DMS153 treated with DMSO at 0.1 percent for 48 hours (cell line): ENCODE results near the gene LRRC4B.

ENCODE experiments used
- DNase-seq: peaks from one replicate; lab custom pipeline; 2025; ENCODE audit not compliant: unreplicated experiment; lab: John Stamatoyannopoulos, UW

Gene LRRC4B

GRCh38 chr19:50467566-50467965 lies 100.7 kb downstream of the LRRC4B start:
- no peak for DNase-seq
